GM12878 (cell line): ENCODE measurements around the gene PRDM16. TPM values are rescaled to one million over a fixed set of nuclear protein-coding genes. Genes with fewer than 3 reads are reported as not detected.

ENCODE experiments used
- ATAC-seq: fragments of 200-7000 bp; cut with Tn5 transposase; 3 replicates; pipeline ENCODE4 v1.9.1; 2020; ENCODE audit warnings: mild to moderate bottlenecking, moderate library complexity
- BruUV-seq: library from RNA; stranded (reverse); fragments of 400-500 nt; replicated peaks from 2 replicates; lab custom pipeline; 2021; lab: Mats Ljungman, UMichigan
- CTCF ChIA-PET: fragments of 300-600 bp; sonication (Branson Sonifier 250); formaldehyde crosslinking; extraction: SDS; loops from one replicate; lab custom pipeline; 2021; ENCODE audit warnings: inconsistent platforms; lab: Yijun Ruan, JAX
- POLR2A ChIA-PET: fragments of 350-600 bp; formaldehyde crosslinking; extraction: SDS; loops from one replicate; lab custom pipeline; 2021; ENCODE audit warnings: inconsistent platforms; lab: Charles Lee
- RAD21 ChIA-PET: fragments of 300-600 bp; sonication (Branson Sonifier 250); formaldehyde crosslinking; loops from one replicate; lab custom pipeline; 2023; ENCODE audit warnings: antibody characterized with exemption; ENCODE audit not compliant: unreplicated experiment; lab: Charles Lee
- SMC1A ChIA-PET: fragments of 300-600 bp; sonication (Branson Sonifier 250); formaldehyde crosslinking; loops from one replicate; lab custom pipeline; 2023; ENCODE audit not compliant: unreplicated experiment, uncharacterized antibody; lab: Charles Lee
- DNase-seq: peaks from one replicate; pipeline ENCODE4 v3.0.0-alpha.2; 2011; ENCODE audit warnings: low read depth, low spot score
- FAIRE-seq: peaks from 3 replicates; lab custom pipeline; 2011; peaks lifted over from hg19 to GRCh38; lab: Jason Lieb, UNC
- H2AFZ ChIP-seq: 2 replicates; pipeline ENCODE4 v1.6.0; 2011; ENCODE audit warnings: low read depth, low read length, control low read depth; ENCODE audit not compliant: control insufficient read depth
- H3K27ac ChIP-seq: 2 replicates; pipeline ENCODE4 v1.5.1; 2011; ENCODE audit warnings: control low read depth; ENCODE audit not compliant: control insufficient read depth, insufficient read depth
- H3K27me3 ChIP-seq, 2 experiments: replicated peaks in 1 of 2; 2 replicates each; pipeline versions ENCODE4 v1.6.0 to v1.6.1; 2011; ENCODE audit warnings: low read length in 1 of 2; ENCODE audit not compliant: control insufficient read depth in 2 of 2, insufficient read depth in 2 of 2
- H3K36me3 ChIP-seq, 2 experiments: 2 replicates each; pipeline ENCODE4 v1.5.1; 2011; ENCODE audit warnings: low read length in 1 of 2; ENCODE audit not compliant: control insufficient read depth in 2 of 2, insufficient read depth in 2 of 2
- H3K4me1 ChIP-seq: 2 replicates; pipeline ENCODE4 v1.6.1; 2011; ENCODE audit warnings: mild to moderate bottlenecking, low read length, moderate library complexity, mixed read lengths; ENCODE audit not compliant: control insufficient read depth, insufficient read depth
- H3K4me2 ChIP-seq: 2 replicates; pipeline ENCODE4 v1.6.0; 2011; ENCODE audit warnings: control low read depth; ENCODE audit not compliant: control insufficient read depth, insufficient read depth
- H3K4me3 ChIP-seq: fragments of 200-600 bp; sonication (generic); 2 replicates; pipeline ENCODE4 v1.5.1; 2016
- H3K79me2 ChIP-seq: 2 replicates; pipeline ENCODE4 v1.6.0; 2011; ENCODE audit warnings: low read length; ENCODE audit not compliant: control insufficient read depth, insufficient read depth
- H3K9ac ChIP-seq: 2 replicates; pipeline ENCODE4 v1.8.0; 2011; ENCODE audit warnings: low read length, control low read depth, mixed read lengths; ENCODE audit not compliant: control insufficient read depth, insufficient read depth
- H3K9me3 ChIP-seq: replicated peaks from 3 replicates; pipeline ENCODE4 v1.5.1; 2011; ENCODE audit warnings: mild to moderate bottlenecking, low read length; ENCODE audit not compliant: control insufficient read depth, insufficient read depth
- H4K20me1 ChIP-seq: 2 replicates; pipeline ENCODE4 v1.6.0; 2011; ENCODE audit not compliant: control insufficient read depth, insufficient read depth
- BRCA1 ChIP-seq: IDR thresholded peaks from 2 replicates; pipeline ENCODE4 v1.6.1; 2011; ENCODE audit warnings: low read depth, low read length, improper control_type of control experiment
- HCFC1 ChIP-seq: fragments of 150-350 bp; IDR thresholded peaks from 2 replicates; pipeline ENCODE4 v1.6.1; 2014; ENCODE audit warnings: low read length
- HDGF ChIP-seq: fragments of 450-650 bp; IDR thresholded peaks from 2 replicates; pipeline ENCODE4 v1.6.1; 2016; ENCODE audit warnings: antibody characterized with exemption
- MEF2A ChIP-seq: IDR thresholded peaks from 2 replicates; pipeline ENCODE4 v1.6.1; 2011; ENCODE audit warnings: low read depth, mild to moderate bottlenecking, low read length, moderate library complexity; ENCODE audit not compliant: insufficient read depth
- MTA2 ChIP-seq: fragments of 450-650 bp; IDR thresholded peaks from 2 replicates; pipeline ENCODE4 v1.6.1; 2016; ENCODE audit warnings: low read depth, mild to moderate bottlenecking, moderate library complexity
- RAD51 ChIP-seq: fragments of 450-650 bp; IDR thresholded peaks from 2 replicates; pipeline ENCODE4 v1.6.1; 2016; ENCODE audit warnings: moderate library complexity, mild to moderate bottlenecking, inconsistent platforms
- RBBP5 ChIP-seq: fragments of 200-600 bp; sonication (generic); conservative IDR thresholded peaks from 2 replicates; pipeline ENCODE4 v1.6.1; 2016
- RCOR1 ChIP-seq: conservative IDR thresholded peaks from 2 replicates; pipeline ENCODE4 v1.6.1; 2012; ENCODE audit warnings: low read depth, low read length, improper control_type of control experiment
- RELA ChIP-seq: fragments of 450-650 bp; IDR thresholded peaks from 2 replicates; pipeline ENCODE4 v1.8.0; 2014; ENCODE audit warnings: borderline replicate concordance; ENCODE audit not compliant: partially characterized antibody
- SREBF2 ChIP-seq: IDR thresholded peaks from 2 replicates; pipeline ENCODE4 v1.6.1; 2012; ENCODE audit warnings: mild to moderate bottlenecking, low read length
- TCF7 ChIP-seq: IDR thresholded peaks from 2 replicates; pipeline ENCODE4 v1.6.1; 2014; ENCODE audit warnings: antibody characterized with exemption, borderline replicate concordance
- WRNIP1 ChIP-seq: IDR thresholded peaks from 2 replicates; pipeline ENCODE4 v1.6.1; 2011; ENCODE audit warnings: low read depth, low read length, improper control_type of control experiment, borderline replicate concordance
- ZBTB40 ChIP-seq: fragments of 450-650 bp; IDR thresholded peaks from 2 replicates; pipeline ENCODE4 v1.6.1; 2016; ENCODE audit warnings: mild to moderate bottlenecking, moderate library complexity, borderline replicate concordance
- WGBS: methylation state at CpG from one replicate; pipeline ENCODE4 v1.1.6; 2016; ENCODE audit warnings: low lambda C conversion rate; ENCODE audit not compliant: insufficient replicate concordance, insufficient coverage; ENCODE audit errors: missing lambda C conversion rate; 5-methylcytosine and 5-hydroxymethylcytosine counted together
- in situ Hi-C: fragments of 300-500 bp; cut with MboI; formaldehyde crosslinking; loops from 9 replicates; pipeline ENCODE4 v1.14.3; 2018; ENCODE audit warnings: mixed read lengths
- intact Hi-C: fragments of 100-400 bp; cut with micrococcal nuclease; formaldehyde crosslinking; loops from one replicate; pipeline ENCODE4 v1.14.2; 2022; ENCODE audit not compliant: unreplicated experiment
- polyA plus RNA-seq, 11 experiments: library from polyadenylated mRNA; depleted of rRNA in 4 of 11; unstranded in 6 of 11; stranded (reverse) in 5 of 11; fragments of >200 nt; fragmentation: Nextera tagmentation in 4 of 11; fragmentation: Illumina TruSeq in 1 of 11; extraction: Ambion mirVana in 4 of 11; extraction: Trizol in 1 of 11; gene quantifications; 1 replicate in 1 of 11; 2 replicates in 10 of 11; pipeline versions ENCODE4 v1.2.1 to v1.2.3, GENCODE V29; 2011 to 2016; ENCODE audit warnings: inconsistent platforms in 2 of 11, missing spikeins in 2 of 11, low read depth in 1 of 11
- total RNA-seq, 4 experiments: library from RNA; depleted of rRNA in 3 of 4; stranded (reverse); fragments of >200 nt in 3 of 4; fragmentation: Illumina TruSeq in 1 of 4; extraction: Trizol in 1 of 4; gene quantifications; 2 replicates each; pipeline versions ENCODE4 v1.2.1 to v1.2.3, GENCODE V29; 2013 to 2021

Gene PRDM16
- total and polyA plus RNA-seq, 10 of the 15 experiments (the other 5 are each of a cell fraction or from before 2014, with no cell fraction given), result 0.03 TPM; not detected in 9

GRCh38 chr1:3052501-3052900 is 16.5 kb upstream of the PRDM16 start (continued):
- TF ChIP-seq WRNIP1 (no peak), MTA2 (no peak)

- Histone ChIP-seq H3K4me1 (no peaks in the 10 kb centered on the region), H3K9ac (no peak overlapping the region), H3K79me2 (no peaks in the 10 kb centered on the region), H3K4me3 (no peak overlapping the region), H3K4me2 (no peak overlapping the region), H4K20me1 (no peaks in the 10 kb centered on the region), H3K36me3 (no peaks in the 10 kb centered on the region), H3K27ac (no peak overlapping the region), H2AFZ (no peak overlapping the region), H3K27me3 (no peaks in the 10 kb centered on the region), H3K9me3 (no peaks in the 10 kb centered on the region)
- in situ Hi-C loops (no loop called here), intact Hi-C loops (no loop called here)
- BruUV-seq, result no TSS peak
- ChIA-PET RAD21 (no interaction called here), CTCF (no interaction called here), POLR2A (no interaction called here), SMC1A (no interaction called here)
- ATAC-seq (no peak), FAIRE-seq (no peak), DNase-seq (no peak)
- TF ChIP-seq RBBP5 (no peak), RELA (no peak), HDGF (no peak), RCOR1 (no peak), RAD51 (no peak), TCF7 (no peak), MEF2A (no peak), SREBF2 (no peak), BRCA1 (no peak), ZBTB40 (no peak), HCFC1 (no peak)
- 33% methylated on average over 9 of the region's 9 CpGs for WGBS
Measured at GRCh38 chr1:3053366-3053980, 15.5 kb upstream of the PRDM16 start.
